ENCODE results near the gene FAH.

GRCh38 chr15:80175436-80175835 is 22.6 kb downstream of the FAH start:
- TF ChIP-seq, protein P1, sequence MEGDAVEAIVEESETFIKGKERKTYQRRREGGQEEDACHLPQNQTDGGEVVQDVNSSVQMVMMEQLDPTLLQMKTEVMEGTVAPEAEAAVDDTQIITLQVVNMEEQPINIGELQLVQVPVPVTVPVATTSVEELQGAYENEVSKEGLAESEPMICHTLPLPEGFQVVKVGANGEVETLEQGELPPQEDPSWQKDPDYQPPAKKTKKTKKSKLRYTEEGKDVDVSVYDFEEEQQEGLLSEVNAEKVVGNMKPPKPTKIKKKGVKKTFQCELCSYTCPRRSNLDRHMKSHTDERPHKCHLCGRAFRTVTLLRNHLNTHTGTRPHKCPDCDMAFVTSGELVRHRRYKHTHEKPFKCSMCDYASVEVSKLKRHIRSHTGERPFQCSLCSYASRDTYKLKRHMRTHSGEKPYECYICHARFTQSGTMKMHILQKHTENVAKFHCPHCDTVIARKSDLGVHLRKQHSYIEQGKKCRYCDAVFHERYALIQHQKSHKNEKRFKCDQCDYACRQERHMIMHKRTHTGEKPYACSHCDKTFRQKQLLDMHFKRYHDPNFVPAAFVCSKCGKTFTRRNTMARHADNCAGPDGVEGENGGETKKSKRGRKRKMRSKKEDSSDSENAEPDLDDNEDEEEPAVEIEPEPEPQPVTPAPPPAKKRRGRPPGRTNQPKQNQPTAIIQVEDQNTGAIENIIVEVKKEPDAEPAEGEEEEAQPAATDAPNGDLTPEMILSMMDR (IDR thresholded peaks at IDR 0.05): no peak
- no peak for TF ChIP-seq POLR2A (IDR thresholded peaks at IDR 0.05)

All from tibial nerve (tissue), 3 donors.